Neural cell (in vitro differentiated cells): Measurements from ENCODE around the gene DPF1. TPM values are rescaled to one million over a fixed set of nuclear protein-coding genes. Genes with fewer than 3 reads are reported as not detected.

Experiments
- H2AFZ ChIP-seq: fragments of 200-600, 300-800 bp; sonication (generic), shearing (Covaris generic); 2 replicates; pipeline ENCODE4 v1.6.0; 2014; ENCODE audit warnings: low read depth, mild to moderate bottlenecking, antibody characterized with exemption, low read length, moderate library complexity
- H3F3A ChIP-seq: fragments of 200-600 bp; shearing (Covaris generic); 2 replicates; pipeline ENCODE4 v1.6.1; 2016; ENCODE audit warnings: mild to moderate bottlenecking, moderate library complexity, mixed read lengths, antibody characterized with exemption, low read length; ENCODE audit not compliant: insufficient read depth, poor library complexity, severe bottlenecking
- H3K27ac ChIP-seq: fragments of 200-600, 300-800 bp; sonication (generic), shearing (Covaris generic); 2 replicates; pipeline ENCODE4 v1.5.1; 2014; ENCODE audit warnings: mild to moderate bottlenecking, low read length, moderate library complexity
- H3K27me3 ChIP-seq: fragments of 300-800, 200-600 bp; sonication (generic), shearing (Covaris generic); 2 replicates; pipeline ENCODE4 v1.6.0; 2014; ENCODE audit warnings: mild to moderate bottlenecking, low read depth, low read length, moderate library complexity; ENCODE audit not compliant: insufficient read depth
- H3K36me3 ChIP-seq: fragments of 300-800, 200-600 bp; sonication (generic), shearing (Covaris generic); 2 replicates; pipeline ENCODE4 v1.5.1; 2014; ENCODE audit warnings: mild to moderate bottlenecking, antibody characterized with exemption, low read length, moderate library complexity; ENCODE audit not compliant: insufficient read depth
- H3K4me2 ChIP-seq: fragments of 300-800, 200-600 bp; sonication (generic), shearing (Covaris generic); 2 replicates; pipeline ENCODE4 v1.6.0; 2014; ENCODE audit warnings: mild to moderate bottlenecking, low read length
- H3K4me3 ChIP-seq: fragments of 300-800, 200-600 bp; sonication (generic), shearing (Covaris generic); 2 replicates; pipeline ENCODE4 v1.5.1; 2014; ENCODE audit warnings: mild to moderate bottlenecking, low read length, moderate library complexity
- H3K79me2 ChIP-seq: fragments of 200-600 bp; shearing (Covaris generic); replicated peaks from 2 replicates; pipeline ENCODE4 v1.6.0; 2014; ENCODE audit warnings: mild to moderate bottlenecking, low read length, moderate library complexity; ENCODE audit not compliant: insufficient read depth
- H3K9ac ChIP-seq: fragments of 300-800, 200-600 bp; sonication (generic), shearing (Covaris generic); 2 replicates; pipeline ENCODE4 v1.6.1; 2016; ENCODE audit warnings: mild to moderate bottlenecking, low read length, mixed read lengths
- H3K9me2 ChIP-seq: fragments of 200-600 bp; shearing (Covaris generic); 2 replicates; pipeline ENCODE4 v1.6.1; 2016; ENCODE audit warnings: mild to moderate bottlenecking, low read length, mixed read lengths; ENCODE audit not compliant: insufficient read depth
- H3K9me3 ChIP-seq: fragments of 200-600, 300-800 bp; sonication (generic), shearing (Covaris generic); 2 replicates; pipeline ENCODE4 v1.6.1; 2016; ENCODE audit warnings: mild to moderate bottlenecking, mixed run types, low read length, moderate library complexity, mixed read lengths
- H4K20me1 ChIP-seq: fragments of 200-600 bp; shearing (Covaris generic); 2 replicates; pipeline ENCODE4 v1.6.1; 2016; ENCODE audit warnings: mild to moderate bottlenecking, mixed run types; ENCODE audit not compliant: insufficient read depth
- CTCF ChIP-seq: fragments of 450-650 bp; IDR thresholded peaks from 2 replicates; pipeline ENCODE4 v1.5.1; 2014; ENCODE audit warnings: antibody characterized with exemption, mild to moderate bottlenecking, moderate library complexity; ENCODE audit not compliant: poor library complexity, severe bottlenecking
- EP300 ChIP-seq: fragments of 450-650 bp; conservative IDR thresholded peaks from 2 replicates; pipeline ENCODE4 v1.6.1; 2014; ENCODE audit warnings: antibody characterized with exemption, mild to moderate bottlenecking, moderate library complexity; ENCODE audit not compliant: poor library complexity, severe bottlenecking
- EZH2 ChIP-seq: fragments of 200-600, 300-800 bp; shearing (Covaris generic), sonication (generic); IDR thresholded peaks from 2 replicates; pipeline ENCODE4 v1.6.1; 2014; ENCODE audit warnings: antibody characterized with exemption, low read length, borderline replicate concordance, mild to moderate bottlenecking; ENCODE audit not compliant: insufficient read depth, poor library complexity, severe bottlenecking
- MXI1 ChIP-seq: fragments of 450-650 bp; conservative IDR thresholded peaks from 2 replicates; pipeline ENCODE4 v1.6.1; 2014; ENCODE audit warnings: antibody characterized with exemption, mild to moderate bottlenecking; ENCODE audit not compliant: poor library complexity, severe bottlenecking
- POLR2AphosphoS5 ChIP-seq: IDR thresholded peaks from 2 replicates; pipeline ENCODE4 v1.6.1; 2012
- RAD21 ChIP-seq: fragments of 450-650 bp; conservative IDR thresholded peaks from 2 replicates; pipeline ENCODE4 v1.6.1; 2014; ENCODE audit warnings: antibody characterized with exemption, mild to moderate bottlenecking, moderate library complexity
- REST ChIP-seq: IDR thresholded peaks from 2 replicates; pipeline ENCODE4 v1.6.1; 2012; ENCODE audit warnings: borderline replicate concordance
- SMC3 ChIP-seq: fragments of 450-650 bp; conservative IDR thresholded peaks from 2 replicates; pipeline ENCODE4 v1.6.1; 2014; ENCODE audit warnings: antibody characterized with exemption, mild to moderate bottlenecking, moderate library complexity; ENCODE audit not compliant: poor library complexity
- TAF1 ChIP-seq: IDR thresholded peaks from 2 replicates; pipeline ENCODE4 v1.6.1; 2012; ENCODE audit warnings: low read depth
- polyA plus RNA-seq: library from polyadenylated mRNA; depleted of rRNA; stranded (reverse); fragments of >200 nt; gene quantifications from 2 replicates; pipeline ENCODE4 v1.2.3, GENCODE V29; 2014

DPF1 gene
- polyA plus RNA-seq, 1 donor from 2014 or later = 118 TPM

- no peak overlapping the region for H2AFZ ChIP-seq
- H3K36me3 ChIP-seq = no peaks in the 10 kb centered on the region
- no peak overlapping the region for H3K9ac ChIP-seq
- H3K4me3 ChIP-seq = no peak overlapping the region
- H4K20me1 ChIP-seq = no peaks in the 10 kb centered on the region
- TF ChIP-seq MXI1 (no peak), CTCF (no peak), EZH2 (no peak), REST (no peak), SMC3 (no peak), EP300 (no peak), RAD21 (no peak), POLR2AphosphoS5 (no peak), TAF1 (no peak)
- no peaks in the 10 kb centered on the region for H3K79me2 ChIP-seq
- no peaks in the 10 kb centered on the region for H3F3A ChIP-seq
- no peaks in the 10 kb centered on the region for H3K9me3 ChIP-seq
- H3K27me3 ChIP-seq = no peaks in the 10 kb centered on the region
- no peak overlapping the region for H3K27ac ChIP-seq
- H3K4me2 ChIP-seq = no peak overlapping the region
- no peaks in the 10 kb centered on the region for H3K9me2 ChIP-seq
These were observed 25.9 kb downstream of the DPF1 start for GRCh38 chr19:38197937-38198704.

GRCh38 chr19:38196948-38197656 is 26.9 kb downstream of the DPF1 start:
- H3F3A ChIP-seq = no peaks in the 10 kb centered on the region
- H3K27me3 ChIP-seq = no peaks in the 10 kb centered on the region
- H3K4me2 ChIP-seq = no peak overlapping the region
- no peak overlapping the region for H2AFZ ChIP-seq
- no peak overlapping the region for H3K27ac ChIP-seq
- H3K9me3 ChIP-seq = no peaks in the 10 kb centered on the region
- H3K9me2 ChIP-seq = no peaks in the 10 kb centered on the region
- H3K4me3 ChIP-seq = no peak overlapping the region
- TF ChIP-seq EZH2 = no peak
- TF ChIP-seq SMC3 = no peak
- no peak for TF ChIP-seq RAD21
- no peak for TF ChIP-seq MXI1
- TF ChIP-seq EP300 = no peak
- no peak for TF ChIP-seq TAF1
- no peak for TF ChIP-seq REST
- no peak for TF ChIP-seq CTCF
- no peak for TF ChIP-seq POLR2AphosphoS5
- H3K79me2 ChIP-seq = no peaks in the 10 kb centered on the region
- H4K20me1 ChIP-seq = no peaks in the 10 kb centered on the region
- no peaks in the 10 kb centered on the region for H3K36me3 ChIP-seq
- no peak overlapping the region for H3K9ac ChIP-seq
